Loucy (cell line): ENCODE results near the gene ROBO1.

Experiments used
- CTCF ChIP-seq: fragments of 200-600 bp; sonication (generic); conservative IDR thresholded peaks from 2 replicates; pipeline ENCODE4 v1.5.1; 2014; ENCODE audit warnings: mild to moderate bottlenecking, antibody characterized with exemption, low read length
- EZH2phosphoT487 ChIP-seq: fragments of 200-600 bp; IDR thresholded peaks from 2 replicates; pipeline ENCODE4 v1.6.1; 2018; ENCODE audit warnings: antibody characterized with exemption, mild to moderate bottlenecking, moderate library complexity, borderline replicate concordance

DNA sequence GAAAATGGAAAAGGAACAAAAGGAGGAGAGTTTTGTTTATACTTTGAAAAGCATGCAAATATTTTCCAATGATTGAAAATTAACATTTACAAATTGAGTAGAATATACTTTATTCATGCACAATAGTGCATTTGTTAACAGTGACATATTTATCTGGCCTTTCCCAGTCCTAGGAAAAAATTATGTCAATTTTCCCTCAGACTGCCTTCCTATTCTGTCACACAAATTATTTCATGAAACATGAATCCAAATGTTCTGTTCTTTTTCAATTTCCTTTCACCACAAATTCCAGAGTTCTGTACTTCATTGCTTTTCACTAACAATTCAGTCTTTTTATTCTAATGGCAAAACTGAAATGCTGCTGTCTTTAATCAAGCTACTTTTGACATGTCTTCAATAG is 945.1 kb downstream of the ROBO1 start:
- TF ChIP-seq CTCF = no peak
- TF ChIP-seq EZH2phosphoT487 = no peak
